Stomach smooth muscle (tissue), 2 donors: ENCODE measurements around the gene SPATA19.
"Not testable (repeated sequence)": the region's sequence is repeated elsewhere in the genome, so short reads cannot be mapped to it uniquely, and the experiment has no call there.

Experiments
- H3K27ac ChIP-seq: one replicate; pipeline ENCODE4 v1.7.0; 2013; ENCODE audit warnings: mild to moderate bottlenecking, low read length, inconsistent platforms
- H3K27me3 ChIP-seq, 2 donors: one replicate each; pipeline ENCODE4 v1.7.0; 2013; ENCODE audit warnings: low read length in 2 of 2; ENCODE audit not compliant: insufficient read depth in 2 of 2, control insufficient read depth in 1 of 2
- H3K36me3 ChIP-seq, 2 donors: one replicate each; pipeline ENCODE4 v1.7.0; 2013; ENCODE audit warnings: low read length in 2 of 2; ENCODE audit not compliant: control insufficient read depth in 2 of 2, insufficient read depth in 2 of 2
- H3K4me1 ChIP-seq: one replicate; pipeline ENCODE4 v1.7.0; 2013; ENCODE audit warnings: low read length; ENCODE audit not compliant: control insufficient read depth, insufficient read depth
- H3K4me3 ChIP-seq, 2 donors: one replicate each; pipeline ENCODE4 v1.7.0; 2013; ENCODE audit warnings: low read length in 2 of 2
- H3K9ac ChIP-seq, 2 donors: one replicate each; pipeline ENCODE4 v1.7.0; 2013; ENCODE audit warnings: low read length in 2 of 2, mild to moderate bottlenecking in 1 of 2
- H3K9me3 ChIP-seq, 2 donors: one replicate each; pipeline ENCODE4 v1.7.0; 2013; ENCODE audit warnings: low read length in 2 of 2; ENCODE audit not compliant: control insufficient read depth in 2 of 2
- donor health status: healthy.
- donor health status: Pancreatic carcinoma.

SPATA19 gene

GRCh38 chr11:133865466-133865865 is 20.2 kb upstream of the SPATA19 start:
- Histone ChIP-seq H3K27ac (no peak overlapping the region), H3K4me3 (no peak overlapping the region), H3K9me3 (no peaks in the 10 kb centered on the region), H3K36me3 (no peaks in the 10 kb centered on the region), H3K9ac (no peak overlapping the region), H3K27me3 (no peaks in the 10 kb centered on the region), H3K4me1 (no peaks in the 10 kb centered on the region)

GRCh38 chr11:133864756-133865155 is 19.4 kb upstream of the SPATA19 start:
- Histone ChIP-seq H3K27ac (no peak overlapping the region), H3K4me3 (no peak overlapping the region), H3K36me3 (no peaks in the 10 kb centered on the region), H3K27me3 (no peaks in the 10 kb centered on the region), H3K4me1 (no peaks in the 10 kb centered on the region), H3K9ac (no peak overlapping the region), H3K9me3 (no peaks in the 10 kb centered on the region)

- Histone ChIP-seq H3K9ac (no peak overlapping the region), H3K36me3 (no peaks in the 10 kb centered on the region)
Measured at GRCh38 chr11:133860151-133860550, 14.8 kb upstream of the SPATA19 start.

GRCh38 chr11:133854330-133854960 is 9.1 kb upstream of the SPATA19 start:
- H3K36me3 ChIP-seq, H3K9me3 ChIP-seq, H3K9ac ChIP-seq: not testable (repeated sequence)

More at GRCh38 chr11:133860151-133860550, 14.8 kb upstream of the SPATA19 start:
- Histone ChIP-seq H3K27ac (no peak overlapping the region), H3K4me1 (no peaks in the 10 kb centered on the region), H3K27me3 (no peaks in the 10 kb centered on the region), H3K9me3 (peaks cover 0 to 2% of the 10 kb centered on the region in 2 donors), H3K4me3 (no peak overlapping the region)

GRCh38 chr11:133844217-133844616 is 1.1 kb downstream of the SPATA19 start:
- H3K36me3 ChIP-seq: no peaks in the 10 kb centered on the region
- peaks cover 0 to 8% of the 10 kb centered on the region in 2 donors for H3K27me3 ChIP-seq
- no peak overlapping the region for H3K27ac ChIP-seq
- H3K9me3 ChIP-seq: peaks cover 0 to 7% of the 10 kb centered on the region in 2 donors
- H3K4me3 ChIP-seq: no peak overlapping the region
- H3K9ac ChIP-seq: no peak overlapping the region
- no peaks in the 10 kb centered on the region for H3K4me1 ChIP-seq

More at GRCh38 chr11:133854330-133854960, 9.1 kb upstream of the SPATA19 start:
- H3K4me3 ChIP-seq, H3K27ac ChIP-seq, H3K4me1 ChIP-seq, H3K27me3 ChIP-seq: not testable (repeated sequence)

- peaks cover 0 to 8% of the 10 kb centered on the region in 2 donors for H3K27me3 ChIP-seq
- no peak overlapping the region for H3K4me3 ChIP-seq
- H3K9ac ChIP-seq: no peak overlapping the region
- no peak overlapping the region for H3K27ac ChIP-seq
- H3K4me1 ChIP-seq: no peaks in the 10 kb centered on the region
- no peaks in the 10 kb centered on the region for H3K36me3 ChIP-seq
- H3K9me3 ChIP-seq: peaks cover 0 to 7% of the 10 kb centered on the region in 2 donors
Measured at GRCh38 chr11:133843454-133843987, 1.8 kb downstream of the SPATA19 start.

GRCh38 chr11:133842730-133843129 is 2.6 kb downstream of the SPATA19 start:
- H3K4me3 ChIP-seq: no peak overlapping the region
- H3K9ac ChIP-seq: no peak overlapping the region
- H3K4me1 ChIP-seq: no peaks in the 10 kb centered on the region
- peaks cover 0 to 8% of the 10 kb centered on the region in 2 donors for H3K27me3 ChIP-seq
- no peaks in the 10 kb centered on the region for H3K36me3 ChIP-seq
- peaks cover 0 to 5% of the 10 kb centered on the region in 2 donors for H3K9me3 ChIP-seq
- no peak overlapping the region for H3K27ac ChIP-seq

GRCh38 chr11:133842053-133842452 is 3.3 kb downstream of the SPATA19 start:
- no peaks in the 10 kb centered on the region for H3K36me3 ChIP-seq
- no peak overlapping the region for H3K27ac ChIP-seq
- no peaks in the 10 kb centered on the region for H3K4me1 ChIP-seq
- H3K9ac ChIP-seq: no peak overlapping the region
- peaks cover 0 to 8% of the 10 kb centered on the region in 2 donors for H3K27me3 ChIP-seq
- H3K4me3 ChIP-seq: no peak overlapping the region
- peaks cover 3 to 9% of the 10 kb centered on the region in 2 donors for H3K9me3 ChIP-seq

- H3K9ac ChIP-seq: no peak overlapping the region
- H3K9me3 ChIP-seq: peaks cover 3 to 7% of the 10 kb centered on the region in 2 donors
- H3K4me1 ChIP-seq: no peaks in the 10 kb centered on the region
- no peak overlapping the region for H3K4me3 ChIP-seq
- no peak overlapping the region for H3K27ac ChIP-seq
- peaks cover 0 to 10% of the 10 kb centered on the region in 2 donors for H3K27me3 ChIP-seq
- H3K36me3 ChIP-seq: no peaks in the 10 kb centered on the region
Measured at GRCh38 chr11:133841279-133842043, 3.9 kb downstream of the SPATA19 start.

- Histone ChIP-seq H3K4me3 (no peak overlapping the region), H3K27ac (no peak overlapping the region), H3K4me1 (peaks cover 2% of the 10 kb centered on the region), H3K27me3 (peaks cover 8 to 10% of the 10 kb centered on the region in 2 donors), H3K36me3 (no peaks in the 10 kb centered on the region), H3K9ac (no peak overlapping the region), H3K9me3 (peaks cover 3 to 7% of the 10 kb centered on the region in 2 donors)
Measured at GRCh38 chr11:133840479-133840941, 4.8 kb downstream of the SPATA19 start.
